Measurements from ENCODE around the gene PTPN4. TPM values are rescaled to one million over a fixed set of nuclear protein-coding genes. Genes with fewer than 3 reads are reported as not detected.

PTPN4 gene
- total RNA-seq, 1 experiment from 2014 or later, result 80.5 TPM

GRCh38 chr2:119712571-119712970 lies 47.2 kb upstream of the PTPN4 start:
- H3K9me3 ChIP-seq (ENCODE audit: control insufficient read depth, low read depth, low read length), result no peaks in the 10 kb centered on the region
- H3K4ac ChIP-seq (ENCODE audit: low read depth, low read length), result no peak overlapping the region
- DNase-seq, result no peak
- Mint-ChIP-seq H3K36me3 (ENCODE audit: insufficient read depth in 1 of 3, low read depth in 3 of 3) (no peaks in the 10 kb centered on the region), H3K4me1 (peaks cover 0 to 8% of the 10 kb centered on the region in 2 experiments; a peak in 2 of 4 replicates), H3K9me3 (no peaks in the 10 kb centered on the region), H3K27me3 (ENCODE audit: low read depth) (peaks cover 2% of the 10 kb centered on the region), H3K27ac (no peak overlapping the region), H3K4me3 (no peak overlapping the region)
- no peak overlapping the region for H3K56ac ChIP-seq (ENCODE audit: insufficient read length, low read depth, low read length)
- no peak overlapping the region for H3K18ac ChIP-seq (ENCODE audit: insufficient read length, low read depth, low read length)
- no peak overlapping the region for H2AFZ ChIP-seq (ENCODE audit: low read length)
- H3K79me2 ChIP-seq (ENCODE audit: insufficient read depth, low read length), result no peaks in the 10 kb centered on the region
- H3T11ph ChIP-seq (ENCODE audit: low read length), result no peak overlapping the region
- H3K23me2 ChIP-seq (ENCODE audit: insufficient read length, low read depth, low read length, poor library complexity, severe bottlenecking), result no peaks in the 10 kb centered on the region
- no CpG with 5 or more reads among the region's 3 CpGs for WGBS (ENCODE audit: extremely low coverage, insufficient read length, low lambda C conversion rate)
- H3K4me2 ChIP-seq (ENCODE audit: insufficient read depth, insufficient read length, low read length), result no peak overlapping the region
- H2BK15ac ChIP-seq (ENCODE audit: low read depth, low read length), result no peak overlapping the region
- no peak overlapping the region for H3K14ac ChIP-seq (ENCODE audit: insufficient read depth, low read length)
- no peak overlapping the region for H3K27ac ChIP-seq (ENCODE audit: insufficient read length, low read depth, low read length)
- H3K79me1 ChIP-seq (ENCODE audit: insufficient read depth, low read depth, low read length, poor library complexity, severe bottlenecking), result no peaks in the 10 kb centered on the region
- no peak overlapping the region for H4K8ac ChIP-seq (replicated peaks; ENCODE audit: insufficient read length, low read depth, low read length)
- no peaks in the 10 kb centered on the region for H3K4me1 ChIP-seq (ENCODE audit: insufficient read depth, low read length)
- TF ChIP-seq CTCF (conservative IDR thresholded peaks at IDR 0.05), result no peak
- H2AK5ac ChIP-seq (ENCODE audit: insufficient read length, low read length), result no peak overlapping the region
- no peak overlapping the region for H2BK5ac ChIP-seq (ENCODE audit: insufficient read length, low read length)
- H4K91ac ChIP-seq (ENCODE audit: insufficient read length, low read depth, low read length), result no peak overlapping the region
- no peaks in the 10 kb centered on the region for H3K27me3 ChIP-seq (ENCODE audit: insufficient read depth, low read length)
- no peak overlapping the region for H3K23ac ChIP-seq (ENCODE audit: insufficient read length, low read depth, low read length)
- H3K9ac ChIP-seq (ENCODE audit: extremely low read depth, insufficient read length, low read length), result no peak overlapping the region
- H2BK12ac ChIP-seq (ENCODE audit: insufficient read length, low read depth, low read length), result no peak overlapping the region
- no peak overlapping the region for H4K5ac ChIP-seq (ENCODE audit: insufficient read length, low read depth, low read length)
- H2BK120ac ChIP-seq (ENCODE audit: low read depth, low read length, poor library complexity, severe bottlenecking), result no peak overlapping the region
- H4K20me1 ChIP-seq (ENCODE audit: control insufficient read depth, insufficient read depth, insufficient read length), result no peaks in the 10 kb centered on the region
- H2BK20ac ChIP-seq (ENCODE audit: low read depth, low read length, poor library complexity, severe bottlenecking), result no peak overlapping the region
